ENCODE data around the gene RCL1.

The RCL1 gene

DNA sequence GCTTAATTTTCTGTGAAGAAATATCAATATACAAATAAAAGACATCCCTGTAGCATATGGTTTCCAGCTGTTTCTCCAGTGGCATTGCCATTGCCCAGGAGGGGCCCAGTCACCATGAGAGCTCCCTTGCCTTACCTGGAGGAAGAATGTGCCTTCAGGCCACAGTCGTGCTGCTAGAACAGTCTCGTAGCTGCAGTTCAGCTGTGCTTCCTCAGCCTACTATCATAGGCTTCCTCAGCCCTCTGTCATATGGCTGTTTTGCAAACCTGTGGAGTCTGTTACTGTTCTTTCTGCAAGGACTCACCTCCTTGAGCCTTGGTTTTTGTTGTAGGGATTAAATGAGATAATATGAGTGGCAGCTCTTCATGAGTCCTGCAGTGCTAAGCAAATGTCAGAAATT lies 67.6 kb downstream of the RCL1 start:
- TF ChIP-seq CTCF (IDR thresholded peaks at IDR 0.05; ENCODE audit: extremely low read depth, missing control alignments) = no peak
- DNase-seq (ENCODE audit: low spot score) = no peak

DNA sequence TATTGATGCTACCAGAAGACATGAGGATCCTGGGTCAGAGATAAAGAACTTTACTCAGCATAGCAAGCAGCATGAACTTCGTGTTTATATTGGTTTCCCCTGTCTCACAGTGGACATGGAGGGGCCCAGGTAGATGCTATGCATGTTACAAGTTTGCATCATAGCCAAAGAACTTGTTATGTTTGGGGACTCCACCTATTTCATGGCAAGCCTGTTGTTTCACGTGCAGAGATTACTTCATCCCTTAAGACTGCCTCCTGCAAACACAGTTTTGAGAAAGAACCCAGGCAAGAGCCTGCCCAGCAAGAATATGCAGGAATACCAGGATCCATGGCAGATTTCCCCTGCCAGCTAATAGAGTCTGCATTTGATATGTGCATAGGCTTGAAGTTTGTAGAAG lies 68.4 kb downstream of the RCL1 start:
- no peak for DNase-seq (ENCODE audit: low spot score)
- TF ChIP-seq CTCF (IDR thresholded peaks at IDR 0.05; ENCODE audit: extremely low read depth, missing control alignments) = no peak

DNA sequence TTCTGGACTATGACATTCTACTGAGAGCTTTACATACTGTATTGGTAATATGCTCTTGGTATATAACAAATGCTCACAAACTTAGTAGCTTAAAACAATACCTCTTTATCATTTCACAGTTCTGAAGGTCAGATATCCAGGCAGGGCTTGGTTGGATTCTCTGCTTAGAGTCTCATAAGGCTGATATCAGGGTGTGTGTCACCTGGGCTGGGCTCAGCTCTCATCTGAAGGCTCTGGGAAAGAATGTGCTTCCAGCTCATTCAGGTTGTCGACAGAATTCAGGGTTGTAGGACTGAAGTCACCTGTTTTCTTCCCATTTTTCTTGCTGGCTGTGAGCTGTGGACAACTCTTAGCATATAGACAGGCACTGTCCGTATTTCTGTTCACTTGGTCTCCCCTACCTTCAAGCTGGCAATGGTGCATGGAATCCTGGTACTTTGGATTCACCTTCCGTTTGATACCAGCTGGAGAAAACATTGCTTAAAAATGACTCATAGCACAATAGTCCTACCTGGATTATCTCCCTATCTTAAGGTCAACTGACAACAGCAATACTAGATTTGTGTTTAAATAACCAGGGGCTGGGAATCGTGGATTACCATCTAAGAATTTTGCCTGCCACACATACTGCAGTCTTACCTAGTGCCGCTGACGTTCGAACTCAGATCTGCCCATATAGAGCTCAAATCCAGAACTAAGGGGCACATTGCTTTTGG lies 69.2 kb downstream of the RCL1 start:
- no peak for TF ChIP-seq CTCF (IDR thresholded peaks at IDR 0.05; ENCODE audit: extremely low read depth, missing control alignments)

GRCh38 chr9:4862506-4863250 lies 69.9 kb downstream of the RCL1 start:
- no peak for DNase-seq (ENCODE audit: low spot score)
- no peak for TF ChIP-seq CTCF (IDR thresholded peaks at IDR 0.05; ENCODE audit: extremely low read depth, missing control alignments)

More for the DNA sequence above, 69.2 kb downstream of the RCL1 start:
- no peak for DNase-seq (ENCODE audit: low spot score)

DNA sequence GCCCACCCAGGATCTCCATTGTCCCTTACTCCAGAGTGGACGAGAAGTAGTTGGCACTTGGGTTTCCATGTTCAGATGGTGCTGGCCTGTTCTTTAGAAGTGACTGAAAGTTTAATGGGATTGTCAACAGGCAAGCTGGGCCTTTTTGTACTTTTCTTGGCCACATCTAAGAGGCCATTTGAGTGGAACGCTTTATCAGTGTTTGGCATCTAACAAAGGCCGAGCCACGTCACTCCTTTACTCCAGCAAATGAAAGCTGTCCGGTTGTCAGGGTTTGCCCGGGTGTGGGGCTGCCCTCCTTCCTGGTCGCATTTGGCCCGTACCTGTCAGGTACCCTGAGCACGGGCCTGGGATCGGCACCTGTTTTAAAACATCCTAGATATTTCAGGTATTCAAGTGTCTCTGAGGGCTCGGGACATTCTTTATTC lies 71.5 kb downstream of the RCL1 start:
- DNase-seq (ENCODE audit: low spot score) = no peak
- no peak for TF ChIP-seq CTCF (IDR thresholded peaks at IDR 0.05; ENCODE audit: extremely low read depth, missing control alignments)

DNA sequence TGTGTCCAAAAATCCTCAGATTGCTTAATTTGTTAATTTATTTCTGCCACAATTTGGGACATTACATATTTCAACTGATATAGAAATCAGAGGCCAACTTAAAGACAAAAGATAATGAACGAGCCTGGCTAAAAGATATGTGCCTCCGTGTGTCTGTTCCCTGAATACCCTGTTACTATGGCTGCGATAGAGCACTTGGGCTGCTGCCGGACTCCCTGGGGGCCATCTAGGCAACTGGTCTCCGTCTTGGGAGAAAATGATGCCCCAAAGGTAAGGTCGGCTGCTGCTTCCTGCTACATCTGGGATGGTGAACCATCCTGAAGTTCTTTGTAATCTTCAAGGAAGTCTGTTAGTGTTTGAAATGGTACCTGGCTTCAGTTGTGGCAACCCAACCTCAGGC lies 72.0 kb downstream of the RCL1 start:
- no peak for TF ChIP-seq CTCF (IDR thresholded peaks at IDR 0.05; ENCODE audit: extremely low read depth, missing control alignments)
- DNase-seq (ENCODE audit: low spot score) = no peak

DNA sequence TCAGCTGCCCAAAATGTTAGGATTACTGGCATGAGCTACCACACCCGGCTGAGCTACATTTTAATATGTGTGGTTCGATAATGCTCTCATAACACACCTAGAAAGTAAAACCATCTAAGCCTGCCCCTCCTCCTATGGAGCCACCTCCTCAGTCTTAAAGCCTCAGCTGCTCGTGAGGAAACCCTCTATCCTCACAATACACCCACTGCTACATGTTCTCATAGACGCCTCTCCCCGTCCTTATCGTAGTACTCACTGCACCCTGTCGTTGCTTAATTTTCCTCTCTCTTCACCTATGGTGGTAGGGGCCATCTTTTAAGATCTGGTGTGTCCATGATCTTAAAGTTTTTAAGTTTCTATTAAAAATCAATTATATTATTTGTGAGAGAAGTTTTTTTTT lies 72.9 kb downstream of the RCL1 start:
- DNase-seq (ENCODE audit: low spot score) = no peak
- no peak for TF ChIP-seq CTCF (IDR thresholded peaks at IDR 0.05; ENCODE audit: extremely low read depth, missing control alignments)

Measured in GM20000 (cell line).